IMR-90 (cell line): ENCODE data around the gene MAN2C1. TPM values are rescaled to one million over a fixed set of nuclear protein-coding genes. Genes with fewer than 3 reads are reported as not detected.

Source experiments
- ATAC-seq: fragments of 200-7000 bp; cut with Tn5 transposase; 2 replicates; pipeline ENCODE4 v1.9.1; 2020; ENCODE audit warnings: low read depth, mild to moderate bottlenecking, moderate library complexity
- BruUV-seq: library from RNA; stranded (reverse); fragments of 400-500 nt; replicated peaks from 2 replicates; lab custom pipeline; 2021; lab: Mats Ljungman, UMichigan
- CTCF ChIA-PET: fragments of 300-600 bp; formaldehyde crosslinking; extraction: SDS; loops from one replicate; lab custom pipeline; 2021; ENCODE audit warnings: antibody characterized with exemption; lab: Yijun Ruan, JAX
- POLR2A ChIA-PET: fragments of 300-600 bp; sonication (Branson Sonifier 250); formaldehyde crosslinking; loops from one replicate; lab custom pipeline; 2022; ENCODE audit warnings: antibody characterized with exemption; ENCODE audit not compliant: unreplicated experiment; lab: Charles Lee
- DNase-seq: peaks from one replicate; pipeline ENCODE4 v3.0.0; 2013
- H2AFZ ChIP-seq: replicated peaks from 2 replicates; pipeline ENCODE3; 2013; ENCODE audit warnings: low read length, mild to moderate bottlenecking; ENCODE audit not compliant: poor library complexity
- H2AK5ac ChIP-seq: 2 replicates; pipeline ENCODE4 v1.6.1; 2013; ENCODE audit warnings: low read depth, low read length, inconsistent platforms
- H2AK9ac ChIP-seq: replicated peaks from 2 replicates; pipeline ENCODE3; 2013; ENCODE audit warnings: mild to moderate bottlenecking, low read depth, low read length, moderate library complexity; ENCODE audit not compliant: poor library complexity
- H2BK120ac ChIP-seq: 2 replicates; pipeline ENCODE4 v1.6.1; 2013; ENCODE audit warnings: low read depth, low read length, inconsistent platforms
- H2BK15ac ChIP-seq: 3 replicates; pipeline ENCODE4 v1.6.1; 2013; ENCODE audit warnings: low read depth, low read length, inconsistent platforms
- H2BK20ac ChIP-seq: 2 replicates; pipeline ENCODE4 v1.6.1; 2013; ENCODE audit warnings: low read depth, mild to moderate bottlenecking, inconsistent platforms, low read length, moderate library complexity
- H2BK5ac ChIP-seq: 2 replicates; pipeline ENCODE4 v1.6.1; 2013; ENCODE audit warnings: mild to moderate bottlenecking, low read depth, low read length, inconsistent platforms; ENCODE audit not compliant: poor library complexity, severe bottlenecking
- H3K14ac ChIP-seq: replicated peaks from 2 replicates; pipeline ENCODE4 v1.6.1; 2013; ENCODE audit warnings: low read depth, low read length, inconsistent platforms
- H3K18ac ChIP-seq: 2 replicates; pipeline ENCODE4 v1.6.1; 2013; ENCODE audit warnings: low read depth, low read length, control low read depth
- H3K23ac ChIP-seq: 2 replicates; pipeline ENCODE4 v1.6.1; 2013; ENCODE audit warnings: low read depth, low read length, inconsistent platforms
- H3K27ac ChIP-seq: 2 replicates; pipeline ENCODE4 v1.5.1; 2013; ENCODE audit warnings: mild to moderate bottlenecking, control low read depth, low read length; ENCODE audit not compliant: insufficient read depth
- H3K27me3 ChIP-seq: 2 replicates; pipeline ENCODE4 v1.6.1; 2013; ENCODE audit warnings: low read length; ENCODE audit not compliant: control insufficient read depth, insufficient read depth
- H3K36me3 ChIP-seq: 2 replicates; pipeline ENCODE4 v1.6.1; 2013; ENCODE audit warnings: low read length, mixed read lengths; ENCODE audit not compliant: control insufficient read depth, insufficient read depth
- H3K4ac ChIP-seq: 2 replicates; pipeline ENCODE4 v1.6.1; 2013; ENCODE audit warnings: low read depth, low read length, inconsistent platforms
- H3K4me1 ChIP-seq: 2 replicates; pipeline ENCODE4 v1.6.1; 2013; ENCODE audit warnings: low read length, mixed read lengths; ENCODE audit not compliant: control insufficient read depth, insufficient read depth
- H3K4me2 ChIP-seq: 2 replicates; pipeline ENCODE4 v1.6.1; 2013; ENCODE audit warnings: low read depth, mild to moderate bottlenecking, control low read depth, low read length, moderate library complexity
- H3K4me3 ChIP-seq: 2 replicates; pipeline ENCODE4 v1.5.1; 2013; ENCODE audit warnings: low read depth, mild to moderate bottlenecking, control low read depth, low read length, moderate library complexity; ENCODE audit not compliant: insufficient read depth
- H3K56ac ChIP-seq: 2 replicates; pipeline ENCODE4 v1.6.1; 2013; ENCODE audit warnings: low read length, inconsistent platforms; ENCODE audit not compliant: insufficient read depth; ENCODE audit errors: extremely low read depth
- H3K79me1 ChIP-seq, 2 experiments: 2 replicates each; pipeline ENCODE4 v1.6.1; 2013; ENCODE audit warnings: low read length in 2 of 2, inconsistent platforms in 1 of 2, low read depth in 1 of 2
- H3K9ac ChIP-seq: 2 replicates; pipeline ENCODE4 v1.6.1; 2013; ENCODE audit warnings: low read depth, low read length, control low read depth
- H3K9me1 ChIP-seq: 2 replicates; pipeline ENCODE4 v1.6.1; 2013; ENCODE audit warnings: low read length, inconsistent platforms; ENCODE audit not compliant: insufficient read depth
- H3K9me3 ChIP-seq: 2 replicates; pipeline ENCODE4 v1.6.1; 2013; ENCODE audit warnings: low read length; ENCODE audit not compliant: control insufficient read depth, insufficient read depth
- H4K20me1 ChIP-seq: 2 replicates; pipeline ENCODE4 v1.6.1; 2013; ENCODE audit warnings: low read length, inconsistent platforms; ENCODE audit not compliant: insufficient read depth
- H4K5ac ChIP-seq: 2 replicates; pipeline ENCODE4 v1.6.1; 2013; ENCODE audit warnings: mild to moderate bottlenecking, low read depth, low read length, control low read depth
- H4K8ac ChIP-seq, 2 experiments: 2 replicates each; pipeline ENCODE4 v1.6.1; 2013; ENCODE audit warnings: low read depth in 2 of 2, low read length in 2 of 2, control low read depth in 1 of 2, inconsistent platforms in 1 of 2
- H4K91ac ChIP-seq: 2 replicates; pipeline ENCODE4 v1.6.1; 2013; ENCODE audit warnings: low read depth, low read length, inconsistent platforms; ENCODE audit not compliant: insufficient read depth
- BHLHE40 ChIP-seq: fragments of 150-350 bp; IDR thresholded peaks from 2 replicates; pipeline ENCODE4 v1.6.1; 2016; ENCODE audit warnings: mild to moderate bottlenecking, low read depth, low read length
- CEBPB ChIP-seq: IDR thresholded peaks from 2 replicates; pipeline ENCODE4 v1.6.1; 2012; ENCODE audit warnings: low read depth, low read length, improper control_type of control experiment
- CTCF ChIP-seq: conservative IDR thresholded peaks from 2 replicates; pipeline ENCODE4 v1.5.1; 2012; ENCODE audit warnings: mild to moderate bottlenecking, low read depth, low read length, improper control_type of control experiment
- FOS ChIP-seq: fragments of 150-350 bp; IDR thresholded peaks from 2 replicates; pipeline ENCODE4 v1.6.1; 2016; ENCODE audit warnings: low read depth, low read length
- MAFK ChIP-seq: IDR thresholded peaks from 2 replicates; pipeline ENCODE4 v1.6.1; 2012; ENCODE audit warnings: low read depth, low read length, improper control_type of control experiment
- MAZ ChIP-seq: IDR thresholded peaks from 2 replicates; pipeline ENCODE4 v1.6.1; 2012; ENCODE audit warnings: low read depth, mild to moderate bottlenecking, low read length, improper control_type of control experiment, moderate library complexity, borderline replicate concordance
- MXI1 ChIP-seq: IDR thresholded peaks from 2 replicates; pipeline ENCODE4 v1.6.1; 2012; ENCODE audit warnings: low read depth, mild to moderate bottlenecking, low read length, moderate library complexity, borderline replicate concordance
- NFE2L2 ChIP-seq: fragments of 150-350 bp; IDR thresholded peaks from 2 replicates; pipeline ENCODE4 v1.6.1; 2016; ENCODE audit warnings: low read depth, mild to moderate bottlenecking, low read length
- RAD21 ChIP-seq: IDR thresholded peaks from 2 replicates; pipeline ENCODE4 v1.6.1; 2012; ENCODE audit warnings: low read length, improper control_type of control experiment
- SMC3 ChIP-seq: fragments of 150-350 bp; IDR thresholded peaks from 2 replicates; pipeline ENCODE4 v1.6.1; 2016; ENCODE audit warnings: low read depth, mild to moderate bottlenecking, antibody characterized with exemption, low read length, moderate library complexity
- WGBS, 2 experiments: methylation state at CpG; one replicate each; pipeline versions ENCODE4 v1.1.5 to v1.1.7; 2013; ENCODE audit warnings: missing lambda C conversion rate in 2 of 2; ENCODE audit not compliant: insufficient read length in 1 of 2; ENCODE audit errors: extremely low coverage in 2 of 2; 5-methylcytosine and 5-hydroxymethylcytosine counted together
- dilution Hi-C: fragments of 300-500 bp; cut with HindIII; formaldehyde crosslinking; loops from one replicate; pipeline ENCODE4 v1.14.3; 2018; ENCODE audit warnings: low sequenced_read_pairs; ENCODE audit not compliant: unreplicated experiment
- in situ Hi-C: fragments of 300-500 bp; cut with MboI; formaldehyde crosslinking; loops from 3 replicates; pipeline ENCODE4 v1.14.3; 2019; ENCODE audit warnings: low sequenced_read_pairs, inconsistent platforms, mixed read lengths
- intact Hi-C: fragments of 100-400 bp; cut with micrococcal nuclease; formaldehyde crosslinking; loops from 2 replicates; pipeline ENCODE4 v1.10.0; 2022
- polyA plus RNA-seq, 3 experiments: library from polyadenylated mRNA; depleted of rRNA; stranded (reverse); fragments of >200 nt; gene quantifications; 2 replicates each; pipeline ENCODE4 v1.2.3, GENCODE V29; 2012; ENCODE audit warnings: low replicate concordance in 1 of 3
- total RNA-seq: library from RNA; depleted of rRNA; stranded (reverse); fragments of >200 nt; gene quantifications from 2 replicates; pipeline ENCODE4 v1.2.3, GENCODE V29; 2012
- TF ChIP-seq, protein P1 (sequence below): fragments of 150-350 bp; IDR thresholded peaks from 2 replicates; pipeline ENCODE4 v1.6.1; 2017; ENCODE audit warnings: mild to moderate bottlenecking, antibody characterized with exemption, low read length, low read depth
- TF ChIP-seq, protein P2 (sequence below): fragments of 150-350 bp; IDR thresholded peaks from 2 replicates; pipeline ENCODE4 v1.6.1; 2016; ENCODE audit warnings: low read depth, mild to moderate bottlenecking, low read length, moderate library complexity, borderline replicate concordance

The MAN2C1 gene
- total and polyA plus RNA-seq, 2 of the 4 experiments (the other 2 are of a cell fraction): 34.8 to 153 TPM

GRCh38 chr15:75380773-75381172, 12.4 kb upstream of the MAN2C1 start:
- no peak overlapping the region for H2AK5ac ChIP-seq
- in situ Hi-C loops (no loop called here), dilution Hi-C loops (no loop called here), intact Hi-C loops (no loop called here)
- H3K9ac ChIP-seq: no peak overlapping the region
- ATAC-seq (no peak), DNase-seq (no peak)
- H3K4me3 ChIP-seq: no peak overlapping the region
- H3K56ac ChIP-seq: no peak overlapping the region
- ChIA-PET POLR2A (no interaction called here), CTCF (interaction anchor here (0.7 kb wide), 1 partner anchor 16 kb away, joined by 3 read pairs; no protein-coding TSS in a partner anchor)
- no peak overlapping the region for H2BK5ac ChIP-seq
- no peaks in the 10 kb centered on the region for H3K4me1 ChIP-seq
- no peak overlapping the region for H3K4me2 ChIP-seq
- peaks cover 26% of the 10 kb centered on the region for H3K36me3 ChIP-seq
- no peaks in the 10 kb centered on the region for H3K27me3 ChIP-seq
- H3K27ac ChIP-seq: no peak overlapping the region
- no peak overlapping the region for H2AK9ac ChIP-seq
- H3K4ac ChIP-seq: no peak overlapping the region
- WGBS, 2 experiments: no CpG with 5 or more reads among the region's 4 CpGs
- H3K23ac ChIP-seq: no peak overlapping the region
- H4K20me1 ChIP-seq: no peaks in the 10 kb centered on the region
- H2AFZ ChIP-seq: no peak overlapping the region
- H3K9me1 ChIP-seq: peaks cover 5% of the 10 kb centered on the region; the same call in 1 of the 2 replicates
- BruUV-seq: no TSS peak
- no peak overlapping the region for H3K14ac ChIP-seq
- no peak overlapping the region for H2BK120ac ChIP-seq
- H4K91ac ChIP-seq: no peak overlapping the region
- no peak overlapping the region for H2BK15ac ChIP-seq
- TF ChIP-seq, protein P1, sequence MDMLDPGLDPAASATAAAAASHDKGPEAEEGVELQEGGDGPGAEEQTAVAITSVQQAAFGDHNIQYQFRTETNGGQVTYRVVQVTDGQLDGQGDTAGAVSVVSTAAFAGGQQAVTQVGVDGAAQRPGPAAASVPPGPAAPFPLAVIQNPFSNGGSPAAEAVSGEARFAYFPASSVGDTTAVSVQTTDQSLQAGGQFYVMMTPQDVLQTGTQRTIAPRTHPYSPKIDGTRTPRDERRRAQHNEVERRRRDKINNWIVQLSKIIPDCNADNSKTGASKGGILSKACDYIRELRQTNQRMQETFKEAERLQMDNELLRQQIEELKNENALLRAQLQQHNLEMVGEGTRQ: no peak
- no peak for TF ChIP-seq CEBPB
- no peak for TF ChIP-seq CTCF
- no peak for TF ChIP-seq MXI1
- TF ChIP-seq NFE2L2: no peak
- no peak for TF ChIP-seq MAFK
- TF ChIP-seq BHLHE40: no peak
- TF ChIP-seq, protein P2, sequence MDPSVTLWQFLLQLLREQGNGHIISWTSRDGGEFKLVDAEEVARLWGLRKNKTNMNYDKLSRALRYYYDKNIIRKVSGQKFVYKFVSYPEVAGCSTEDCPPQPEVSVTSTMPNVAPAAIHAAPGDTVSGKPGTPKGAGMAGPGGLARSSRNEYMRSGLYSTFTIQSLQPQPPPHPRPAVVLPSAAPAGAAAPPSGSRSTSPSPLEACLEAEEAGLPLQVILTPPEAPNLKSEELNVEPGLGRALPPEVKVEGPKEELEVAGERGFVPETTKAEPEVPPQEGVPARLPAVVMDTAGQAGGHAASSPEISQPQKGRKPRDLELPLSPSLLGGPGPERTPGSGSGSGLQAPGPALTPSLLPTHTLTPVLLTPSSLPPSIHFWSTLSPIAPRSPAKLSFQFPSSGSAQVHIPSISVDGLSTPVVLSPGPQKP: no peak
- no peak for TF ChIP-seq RAD21
- no peak for TF ChIP-seq MAZ
- TF ChIP-seq SMC3: no peak
- TF ChIP-seq FOS: no peak
- no peak overlapping the region for H3K18ac ChIP-seq
- H3K79me1 ChIP-seq: peaks cover 5 to 8% of the 10 kb centered on the region in 2 experiments; a peak in 3 of 4 replicates
- H4K5ac ChIP-seq: no peak overlapping the region
- no peak overlapping the region for H2BK20ac ChIP-seq
- H3K9me3 ChIP-seq: no peaks in the 10 kb centered on the region
- H4K8ac ChIP-seq: no peak overlapping the region
